Skeletal muscle cell (primary cell): ENCODE data around the gene CYB5R4.
"Not testable (repeated sequence)": the region's sequence is repeated elsewhere in the genome, so short reads cannot be mapped to it uniquely, and the experiment has no call there.

Experiments
- DNase-seq: peaks from one replicate; pipeline ENCODE4 v3.0.0-alpha.2; 2010; ENCODE audit warnings: low read depth
- H3K4me3 ChIP-seq: 2 replicates; pipeline ENCODE4 v1.5.1; 2011; ENCODE audit warnings: low read depth, mild to moderate bottlenecking, control low read depth, low read length, moderate library complexity

CYB5R4 gene

GRCh38 chr6:83901624-83902023, 42.1 kb downstream of the CYB5R4 start:
- DNase-seq, result no peak
- no peak overlapping the region for H3K4me3 ChIP-seq

GRCh38 chr6:83904395-83904794, 44.9 kb downstream of the CYB5R4 start:
- no peak for DNase-seq
- no peak overlapping the region for H3K4me3 ChIP-seq

- H3K4me3 ChIP-seq, result no peak overlapping the region
- no peak for DNase-seq
Observed at GRCh38 chr6:83905648-83906047, 46.2 kb downstream of the CYB5R4 start.

- not testable (repeated sequence) for DNase-seq, H3K4me3 ChIP-seq
Observed at GRCh38 chr6:83907623-83908390, 48.3 kb downstream of the CYB5R4 start.

DNA sequence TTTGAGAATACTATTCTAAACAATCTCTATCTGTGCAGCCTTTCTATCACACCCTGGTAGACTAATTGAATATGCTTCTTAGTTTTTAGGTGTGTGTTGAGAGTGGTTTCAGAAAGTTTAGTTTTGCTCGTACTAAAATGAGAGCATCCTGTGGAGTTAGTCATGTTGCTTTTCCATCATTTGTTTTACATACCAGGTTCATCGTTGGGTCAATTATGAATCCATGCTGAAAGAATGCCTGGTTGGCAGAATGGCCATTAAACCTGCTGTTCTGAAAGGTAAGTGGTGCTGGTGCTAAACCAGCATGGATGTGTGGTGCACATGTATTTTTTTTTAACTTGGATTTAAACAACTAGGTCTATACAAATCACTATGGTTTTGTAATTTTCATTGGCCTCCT, 49.3 kb downstream of the CYB5R4 start:
- no peak overlapping the region for H3K4me3 ChIP-seq

DNA sequence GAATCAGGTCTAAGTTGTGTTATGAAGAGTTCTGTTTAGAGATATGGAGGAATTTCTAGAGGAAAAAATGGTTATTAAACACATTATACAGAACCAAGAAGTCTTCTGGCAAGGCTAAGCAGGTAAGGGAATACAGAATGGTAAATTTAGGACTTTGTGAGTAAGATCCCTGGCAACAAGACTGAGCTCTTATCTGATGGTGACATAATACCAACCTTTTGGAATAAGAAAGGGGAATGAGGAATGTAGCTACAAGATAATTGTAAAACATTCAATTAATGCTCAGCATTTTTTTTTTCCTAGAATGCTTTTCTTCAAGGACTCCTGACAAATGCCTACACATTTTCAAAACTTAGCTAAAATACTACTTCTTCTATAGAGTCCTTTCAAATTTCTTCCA, 51.8 kb downstream of the CYB5R4 start:
- no peak overlapping the region for H3K4me3 ChIP-seq
- no peak for DNase-seq

More for the DNA sequence above, 49.3 kb downstream of the CYB5R4 start:
- DNase-seq, result no peak

DNA sequence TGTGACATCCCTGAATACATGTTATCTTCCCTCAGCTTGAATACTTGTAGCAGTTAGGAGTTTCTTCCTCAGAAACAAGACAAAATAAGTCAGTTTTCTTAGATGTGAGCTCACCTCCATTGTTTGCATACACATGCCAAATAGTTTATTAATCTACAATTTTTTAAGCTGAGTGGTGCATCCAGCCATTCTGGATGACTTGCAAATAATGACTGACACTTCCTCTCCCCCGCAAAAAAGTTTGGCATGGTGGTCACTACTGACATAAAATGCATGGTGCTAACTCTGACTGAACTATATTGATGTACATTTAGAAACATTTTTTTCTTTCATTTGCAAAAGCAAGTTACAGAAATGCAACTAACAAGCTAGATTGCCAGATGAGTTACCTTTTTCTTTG, 55.5 kb downstream of the CYB5R4 start:
- H3K4me3 ChIP-seq, result no peak overlapping the region
- DNase-seq, result no peak

GRCh38 chr6:83917001-83917400, 57.5 kb downstream of the CYB5R4 start:
- H3K4me3 ChIP-seq, result no peak overlapping the region
- no peak for DNase-seq

DNA sequence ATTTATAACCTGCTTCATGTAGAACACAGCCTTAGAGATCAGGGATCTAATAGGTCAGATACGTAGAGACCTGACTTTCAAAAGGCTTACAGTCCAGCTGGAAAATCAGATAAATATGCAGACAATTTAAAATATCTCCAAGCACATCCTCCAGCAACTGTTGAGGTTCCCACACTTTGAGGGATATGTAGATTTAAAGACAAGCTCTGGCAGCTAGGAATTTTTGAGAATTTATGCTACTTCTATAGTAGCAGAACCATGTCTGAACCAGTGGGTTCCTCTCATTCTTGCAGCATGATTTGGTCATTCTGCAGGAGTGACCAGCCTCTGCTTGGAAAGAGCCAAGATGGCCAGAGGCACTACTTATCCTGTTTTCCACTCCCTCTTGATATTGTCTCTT, 60.5 kb downstream of the CYB5R4 start:
- no peak for DNase-seq
- no peak overlapping the region for H3K4me3 ChIP-seq

- no peak for DNase-seq
- no peak overlapping the region for H3K4me3 ChIP-seq
Observed at GRCh38 chr6:83921315-83921714, 61.8 kb downstream of the CYB5R4 start.

GRCh38 chr6:83927470-83927869, 68.0 kb downstream of the CYB5R4 start:
- no peak for DNase-seq
- no peak overlapping the region for H3K4me3 ChIP-seq

DNA sequence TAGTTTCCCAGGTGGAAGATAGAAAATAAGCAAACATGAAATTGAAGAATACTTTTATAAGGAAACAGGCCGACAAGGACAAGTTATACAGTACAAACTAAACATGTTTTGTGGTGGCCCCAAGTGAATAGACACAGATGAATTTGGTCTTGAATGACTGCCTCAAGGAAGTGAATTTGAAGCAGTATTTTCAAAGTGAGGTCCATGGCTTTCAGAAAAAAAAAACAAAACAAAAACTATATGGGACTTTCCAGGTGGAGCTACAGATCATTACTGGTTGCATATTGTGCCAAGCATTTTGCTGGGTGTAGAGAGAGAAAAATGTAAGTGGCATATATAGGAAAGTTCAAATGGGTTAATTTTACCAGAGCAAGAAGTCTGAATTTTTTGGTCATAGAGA, 68.8 kb downstream of the CYB5R4 start:
- H3K4me3 ChIP-seq, result no peak overlapping the region
- DNase-seq, result no peak

DNA sequence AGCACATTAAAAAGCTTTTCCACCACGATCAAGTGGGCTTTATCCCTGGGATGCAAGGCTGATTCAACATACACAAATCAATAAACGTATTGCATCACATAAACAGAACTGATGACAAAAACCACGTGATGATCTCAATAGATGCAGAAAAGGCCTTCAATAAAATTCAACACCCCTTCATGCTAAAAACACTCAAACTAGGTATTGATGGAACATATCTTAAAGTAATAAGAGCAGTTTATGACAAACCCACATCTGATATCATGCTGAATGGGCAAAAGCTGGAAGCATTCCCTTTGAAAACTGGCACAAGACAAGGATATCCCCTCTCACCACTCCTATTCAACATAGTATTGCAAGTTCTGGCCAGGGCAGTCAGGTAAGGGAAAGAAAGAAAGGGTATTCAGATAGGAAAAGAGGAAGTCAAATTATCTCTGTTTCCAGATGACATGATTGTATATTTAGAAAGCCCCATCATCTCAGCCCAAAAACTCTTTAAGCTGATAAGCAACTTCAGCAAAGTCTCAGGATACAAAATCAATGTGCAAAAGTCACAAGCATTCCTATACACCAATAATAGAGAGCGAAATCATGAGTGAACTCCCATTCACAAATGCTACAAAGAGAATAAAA, 86.8 kb downstream of the CYB5R4 start:
- H3K4me3 ChIP-seq, DNase-seq: not testable (repeated sequence)

DNA sequence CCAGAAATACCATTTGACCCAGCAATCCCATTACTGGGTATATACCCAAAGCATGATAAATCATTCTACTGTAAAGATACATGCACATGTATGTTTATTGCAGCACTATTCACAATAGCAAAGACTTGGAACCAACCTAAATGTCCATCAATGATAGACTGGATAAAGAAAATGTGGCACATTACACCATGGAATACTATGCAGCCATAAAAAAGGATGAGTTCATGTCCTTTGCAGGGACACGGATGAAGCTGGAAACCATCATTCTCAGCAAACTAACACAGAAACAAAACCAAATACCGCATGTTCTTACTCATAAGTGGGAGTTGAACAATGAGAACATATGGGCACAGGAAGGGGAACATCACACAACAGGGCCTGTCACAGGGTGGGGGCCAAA, 88.5 kb downstream of the CYB5R4 start:
- H3K4me3 ChIP-seq, DNase-seq: not testable (repeated sequence)

DNA sequence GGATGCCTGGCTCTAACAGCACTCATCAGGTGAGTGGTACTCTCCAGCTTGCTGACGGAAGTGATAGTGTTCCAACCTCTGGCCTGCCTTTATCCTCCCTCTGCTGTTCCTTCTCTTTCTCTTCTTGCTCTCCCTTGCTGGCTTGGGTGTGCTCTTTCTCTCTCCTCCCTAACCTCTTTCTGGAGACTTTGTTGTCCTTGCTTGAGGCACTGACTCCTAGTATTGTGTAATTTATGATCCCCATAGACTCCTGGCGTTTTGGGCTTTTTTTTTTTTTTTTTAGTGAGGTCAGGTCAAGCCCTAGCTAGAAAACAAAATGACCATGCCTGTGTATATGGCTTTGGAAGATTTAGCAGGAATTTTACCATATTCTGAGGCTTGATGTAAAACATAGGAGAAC, 89.4 kb downstream of the CYB5R4 start:
- H3K4me3 ChIP-seq, result no peak overlapping the region
- no peak for DNase-seq

GRCh38 chr6:83951423-83951822, 91.9 kb downstream of the CYB5R4 start:
- H3K4me3 ChIP-seq, result not testable (repeated sequence)

DNA sequence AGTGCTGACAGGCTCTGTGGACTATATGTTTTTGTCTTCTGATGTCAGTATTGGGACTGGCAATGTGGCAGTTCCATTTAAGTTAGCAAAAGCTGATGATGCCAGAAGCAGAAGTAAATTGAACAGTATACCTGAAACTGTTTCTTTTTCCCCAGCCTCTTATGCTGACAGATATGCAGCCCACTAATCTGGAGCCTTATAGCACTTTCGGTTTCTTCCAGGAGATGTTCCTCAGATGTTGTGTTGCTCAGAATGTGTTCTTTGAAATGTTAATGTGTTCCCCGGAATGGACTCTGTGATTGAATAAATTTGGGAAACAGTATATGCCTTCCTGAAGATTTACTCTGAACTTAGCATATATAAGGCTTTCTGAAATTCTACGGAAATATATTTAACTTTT, 93.3 kb downstream of the CYB5R4 start:
- DNase-seq, result no peak
- H3K4me3 ChIP-seq, result no peak overlapping the region

More at GRCh38 chr6:83951423-83951822, 91.9 kb downstream of the CYB5R4 start:
- DNase-seq, result not testable (repeated sequence)

DNA sequence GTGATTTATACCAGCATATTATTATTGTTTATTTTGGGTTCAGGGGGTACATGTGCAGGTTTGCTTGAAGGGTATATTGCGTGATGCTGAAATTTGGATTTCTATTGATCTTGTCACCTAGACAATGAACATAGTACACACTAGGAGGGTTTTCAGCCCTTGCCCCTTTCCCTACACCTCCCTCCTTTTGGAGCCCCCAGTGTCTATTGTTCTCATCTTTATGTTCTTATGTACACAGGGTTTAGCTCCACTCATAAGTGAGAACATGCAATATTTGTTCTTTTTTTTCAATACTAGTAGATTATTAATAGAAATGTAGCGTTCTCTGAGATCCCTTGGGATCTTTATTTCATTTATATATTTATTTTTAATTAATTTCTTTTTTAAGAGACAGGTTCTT, 94.9 kb downstream of the CYB5R4 start:
- no peak for DNase-seq
- no peak overlapping the region for H3K4me3 ChIP-seq

DNA sequence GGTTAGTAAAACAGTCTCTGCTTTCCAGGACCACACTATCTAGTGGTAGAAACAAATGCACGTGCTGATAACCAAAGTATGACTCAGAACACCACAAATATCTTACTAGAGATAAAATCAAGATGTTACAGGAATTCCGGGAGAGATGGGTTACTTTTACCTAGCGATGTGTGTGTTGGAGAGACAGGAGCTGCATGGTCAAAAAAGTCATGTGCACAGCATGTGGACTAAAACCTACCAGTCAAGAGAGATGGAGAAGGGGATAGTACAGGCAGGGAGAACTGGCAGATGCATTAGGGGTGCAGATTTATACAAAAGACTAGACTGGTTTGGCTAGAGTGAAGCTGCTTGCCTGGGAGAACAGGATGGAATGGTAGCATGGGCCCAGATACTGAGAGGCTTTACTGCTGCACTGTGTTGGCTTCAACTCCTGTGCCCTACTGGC, 98.8 kb downstream of the CYB5R4 start:
- DNase-seq, result no peak
- no peak overlapping the region for H3K4me3 ChIP-seq

DNA sequence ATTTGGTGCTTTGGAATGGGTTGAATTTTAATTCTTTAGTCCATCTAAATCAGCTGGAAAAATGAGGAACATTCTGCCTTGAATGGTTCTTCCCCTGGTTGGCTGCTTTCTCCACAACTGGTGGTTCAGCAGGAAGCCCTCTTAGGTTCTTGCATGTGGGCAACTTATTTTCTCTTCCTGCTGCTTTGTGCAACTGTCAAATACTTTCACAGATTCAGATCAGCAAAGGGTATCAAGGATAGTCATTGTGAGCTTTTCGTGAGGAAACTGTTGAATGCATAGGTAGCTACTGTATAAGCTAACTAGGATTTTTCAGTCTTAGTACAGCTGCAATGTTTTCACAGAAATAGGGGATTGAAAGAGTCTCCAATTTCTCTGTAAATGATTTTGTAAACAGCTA, 101.2 kb downstream of the CYB5R4 start:
- DNase-seq, result no peak
- H3K4me3 ChIP-seq, result no peak overlapping the region

DNA sequence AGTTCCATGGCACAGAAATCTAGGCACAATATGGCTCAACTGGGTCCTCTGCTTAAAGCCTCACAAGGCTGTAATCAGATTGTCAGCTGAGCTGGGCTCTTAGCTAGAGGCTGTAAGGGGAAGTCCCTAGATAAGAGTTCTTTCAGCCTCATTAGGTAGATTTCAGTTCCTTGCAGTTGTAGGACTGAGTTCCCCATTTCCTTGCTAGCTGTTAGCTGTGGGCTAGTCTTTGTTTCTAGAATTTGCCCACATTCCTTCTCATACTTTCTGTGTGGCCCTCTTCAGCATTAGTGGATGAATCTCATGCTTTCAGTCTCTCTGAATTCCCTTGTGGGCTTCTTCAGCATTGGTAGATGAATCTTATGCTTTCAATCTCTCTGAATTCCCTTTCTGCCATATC, 103.1 kb downstream of the CYB5R4 start:
- H3K4me3 ChIP-seq, result no peak overlapping the region
- DNase-seq, result no peak
